T-helper 1 cell treated with Interleukin-12 subunit alpha and Interleukin-12 subunit beta and Interleukin-4 antibody, amounts not matched to agents 30 μg/mL and 1 μg/mL, for 36 hours (primary cell): Measurements from ENCODE around the gene IL11RA.

Source experiments
- H3K27ac Mint-ChIP-seq: one replicate; pipeline ENCODE4 v1.8.0; 2021; ENCODE audit warnings: mild to moderate bottlenecking, mixed read lengths
- H3K27me3 Mint-ChIP-seq: one replicate; pipeline ENCODE4 v1.8.0; 2021; ENCODE audit warnings: low read depth, mixed read lengths
- H3K36me3 Mint-ChIP-seq: one replicate; pipeline ENCODE4 v1.8.0; 2021; ENCODE audit warnings: low read depth, mixed read lengths
- H3K4me1 Mint-ChIP-seq: one replicate; pipeline ENCODE4 v1.8.0; 2021; ENCODE audit warnings: low read depth, mixed read lengths
- H3K4me3 Mint-ChIP-seq: one replicate; pipeline ENCODE4 v1.8.0; 2021; ENCODE audit warnings: mild to moderate bottlenecking, moderate library complexity, mixed read lengths
- H3K9me3 Mint-ChIP-seq: one replicate; pipeline ENCODE4 v1.8.0; 2021; ENCODE audit warnings: mixed read lengths

The IL11RA gene

GRCh38 chr9:34651876-34652601, at the start of gene IL11RA:
Gene IL11RA (plus strand): TSS chr9:34652185. CDS start chr9:34655218, 3,033 bp downstream.
- peaks cover 31% of the 10 kb centered on the region for H3K36me3 Mint-ChIP-seq
- H3K27me3 Mint-ChIP-seq, result no peaks in the 10 kb centered on the region
- no peak within 1 kb of the TSS for H3K4me3 Mint-ChIP-seq
- peaks cover 28% of the 10 kb centered on the region for H3K4me1 Mint-ChIP-seq
- H3K9me3 Mint-ChIP-seq, result no peaks in the 10 kb centered on the region
- H3K27ac Mint-ChIP-seq, result no peak within 1 kb of the TSS

DNA sequence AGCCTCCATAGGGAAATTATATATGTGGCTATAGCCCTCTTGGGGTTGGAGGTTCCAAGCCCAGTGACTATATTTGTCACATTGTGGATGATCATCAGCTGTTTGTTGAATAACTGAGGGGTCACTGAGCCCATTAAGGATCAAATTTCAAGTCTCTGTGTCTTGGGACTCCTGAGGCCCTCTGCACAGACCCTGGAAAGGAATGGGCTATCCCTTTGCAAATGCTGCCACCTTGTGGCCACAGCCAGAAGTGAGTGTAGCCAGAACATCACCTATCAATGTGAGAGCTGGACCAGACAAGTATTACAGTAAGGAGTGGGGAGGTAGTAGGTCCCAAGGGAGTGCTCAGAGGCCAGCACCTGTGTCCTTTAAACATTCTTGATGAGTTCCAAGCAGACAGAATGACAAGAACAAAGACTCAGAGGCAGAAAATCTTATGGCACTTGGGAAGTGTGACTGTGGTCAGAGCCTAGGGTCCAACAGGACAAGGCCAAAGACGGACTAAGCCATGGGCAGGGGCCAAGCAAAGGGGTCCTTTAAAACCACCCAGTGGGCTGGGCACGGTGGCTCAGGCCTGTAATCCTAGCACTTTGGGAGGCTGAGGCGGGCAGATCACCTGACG, 48.3 kb upstream of the IL11RA start:
- H3K9me3 Mint-ChIP-seq, result no peaks in the 10 kb centered on the region
- H3K27me3 Mint-ChIP-seq, result peaks cover 25% of the 10 kb centered on the region
- H3K4me3 Mint-ChIP-seq, result no peak overlapping the region
- H3K4me1 Mint-ChIP-seq, result no peaks in the 10 kb centered on the region
- no peak overlapping the region for H3K27ac Mint-ChIP-seq
- H3K36me3 Mint-ChIP-seq, result no peaks in the 10 kb centered on the region

- Mint-ChIP-seq H3K27ac (no peak overlapping the region), H3K9me3 (no peaks in the 10 kb centered on the region)
Observed at GRCh38 chr9:34606190-34606589, 45.8 kb upstream of the IL11RA start.

DNA sequence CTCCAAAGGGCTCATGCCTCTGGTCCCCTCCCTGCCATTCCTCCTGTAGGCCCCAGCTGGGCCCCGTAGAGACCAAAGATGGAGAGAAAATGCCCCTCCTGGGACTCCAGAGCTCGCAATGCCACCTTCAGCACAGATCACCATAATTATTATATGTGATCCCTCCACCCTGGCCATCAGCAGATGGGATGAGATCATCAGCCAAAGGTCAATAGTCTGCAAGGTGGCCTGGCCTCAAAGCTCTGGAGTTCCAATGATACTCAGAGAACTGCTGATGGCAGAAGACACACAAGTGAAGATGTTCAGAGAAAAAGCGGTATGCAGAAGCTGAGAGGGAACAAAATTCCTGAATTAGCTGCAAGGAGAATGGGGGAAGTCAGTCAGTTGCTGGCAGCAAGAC, 45.1 kb upstream of the IL11RA start:
- H3K9me3 Mint-ChIP-seq, result no peaks in the 10 kb centered on the region
- no peak overlapping the region for H3K27ac Mint-ChIP-seq
- no peaks in the 10 kb centered on the region for H3K36me3 Mint-ChIP-seq
- peaks cover 6% of the 10 kb centered on the region for H3K4me1 Mint-ChIP-seq
- H3K4me3 Mint-ChIP-seq, result no peak overlapping the region
- peaks cover 14% of the 10 kb centered on the region for H3K27me3 Mint-ChIP-seq

More at GRCh38 chr9:34606190-34606589, 45.8 kb upstream of the IL11RA start:
- Mint-ChIP-seq H3K4me3 (no peak overlapping the region), H3K27me3 (peaks cover 21% of the 10 kb centered on the region), H3K36me3 (no peaks in the 10 kb centered on the region), H3K4me1 (peaks cover under 1% of the 10 kb centered on the region)

GRCh38 chr9:34607331-34607730, 44.7 kb upstream of the IL11RA start:
- Mint-ChIP-seq H3K36me3 (no peaks in the 10 kb centered on the region), H3K4me1 (peaks cover 8% of the 10 kb centered on the region), H3K27me3 (peaks cover 14% of the 10 kb centered on the region), H3K27ac (no peak overlapping the region), H3K9me3 (no peaks in the 10 kb centered on the region), H3K4me3 (no peak overlapping the region)

- Mint-ChIP-seq H3K27ac (no peak overlapping the region), H3K4me3 (peak overlapping the region; percentile 42), H3K36me3 (peaks cover 6% of the 10 kb centered on the region), H3K4me1 (peaks cover 17% of the 10 kb centered on the region), H3K9me3 (no peaks in the 10 kb centered on the region), H3K27me3 (no peaks in the 10 kb centered on the region)
Observed at GRCh38 chr9:34610434-34611206, 41.4 kb upstream of the IL11RA start.

GRCh38 chr9:34611251-34611810, 40.7 kb upstream of the IL11RA start:
- no peaks in the 10 kb centered on the region for H3K9me3 Mint-ChIP-seq
- peaks cover 17% of the 10 kb centered on the region for H3K4me1 Mint-ChIP-seq
- H3K36me3 Mint-ChIP-seq, result peaks cover 8% of the 10 kb centered on the region
- H3K4me3 Mint-ChIP-seq, result peak overlapping the region; percentile 92
- no peaks in the 10 kb centered on the region for H3K27me3 Mint-ChIP-seq
- peak overlapping the region; percentile 91 for H3K27ac Mint-ChIP-seq

- Mint-ChIP-seq H3K27ac (peak within 1 kb of the TSS; percentile 91), H3K36me3 (peaks cover 14% of the 10 kb centered on the region), H3K27me3 (no peaks in the 10 kb centered on the region), H3K4me3 (peak within 1 kb of the TSS; percentile 92), H3K9me3 (no peaks in the 10 kb centered on the region), H3K4me1 (peaks cover 17% of the 10 kb centered on the region)
Observed at GRCh38 chr9:34611811-34612787, 39.9 kb upstream of the IL11RA start, which contains the start of gene RPP25L. Gene RPP25L (minus strand): TSS chr9:34612097. CDS start chr9:34611296, 801 bp downstream.

GRCh38 chr9:34612788-34613390, 39.1 kb upstream of the IL11RA start:
- no peaks in the 10 kb centered on the region for H3K27me3 Mint-ChIP-seq
- H3K4me1 Mint-ChIP-seq, result peaks cover 17% of the 10 kb centered on the region
- peaks cover 20% of the 10 kb centered on the region for H3K36me3 Mint-ChIP-seq
- peak overlapping the region; percentile 82 for H3K27ac Mint-ChIP-seq
- H3K9me3 Mint-ChIP-seq, result no peaks in the 10 kb centered on the region
- peak overlapping the region; percentile 92 for H3K4me3 Mint-ChIP-seq

DNA sequence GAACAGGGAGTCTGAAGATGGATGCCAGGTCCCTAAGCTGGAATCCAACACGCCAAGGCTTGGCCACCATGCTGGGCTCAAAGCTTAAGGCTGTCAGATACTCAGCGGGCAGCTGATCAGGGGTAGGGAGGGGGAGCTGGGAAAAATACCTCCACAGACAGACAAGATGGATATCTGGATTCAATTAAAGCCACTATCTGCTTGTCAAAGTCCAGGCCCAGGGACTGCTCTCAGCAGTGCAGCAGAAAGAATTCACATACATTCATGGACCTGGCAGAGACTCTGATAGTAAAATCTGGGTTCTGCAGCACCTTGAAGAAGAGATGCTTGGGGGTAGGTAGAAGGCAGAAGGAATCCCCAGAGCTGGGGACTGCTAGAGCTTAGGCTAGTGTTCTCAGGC, 36.9 kb upstream of the IL11RA start:
- no peak overlapping the region for H3K4me3 Mint-ChIP-seq
- H3K9me3 Mint-ChIP-seq, result no peaks in the 10 kb centered on the region
- no peaks in the 10 kb centered on the region for H3K27me3 Mint-ChIP-seq
- no peak overlapping the region for H3K27ac Mint-ChIP-seq
- H3K36me3 Mint-ChIP-seq, result peaks cover 26% of the 10 kb centered on the region
- peaks cover 26% of the 10 kb centered on the region for H3K4me1 Mint-ChIP-seq

- Mint-ChIP-seq H3K4me1 (peaks cover 21% of the 10 kb centered on the region), H3K4me3 (peak within 1 kb of the TSS; percentile 91), H3K9me3 (no peaks in the 10 kb centered on the region), H3K27ac (peak within 1 kb of the TSS; percentile 69), H3K27me3 (peaks cover 31% of the 10 kb centered on the region), H3K36me3 (peaks cover 26% of the 10 kb centered on the region)
Observed at GRCh38 chr9:34620061-34620994, 31.7 kb upstream of the IL11RA start, which contains the start of gene DCTN3. Gene DCTN3 (minus strand): TSS chr9:34620495. CDS start chr9:34620464, 31 bp downstream.

GRCh38 chr9:34623374-34624235, 28.4 kb upstream of the IL11RA start:
- Mint-ChIP-seq H3K4me1 (peaks cover 27% of the 10 kb centered on the region), H3K27ac (no peak overlapping the region), H3K9me3 (no peaks in the 10 kb centered on the region), H3K4me3 (no peak overlapping the region), H3K27me3 (peaks cover 62% of the 10 kb centered on the region), H3K36me3 (peaks cover 9% of the 10 kb centered on the region)
